Natural killer cell (primary cell): ENCODE results near the gene HCFC1. TPM values are rescaled to one million over a fixed set of nuclear protein-coding genes. Genes with fewer than 3 reads are reported as not detected.

ENCODE experiments used
- ATAC-seq, 3 donors: fragments of 150-1000 bp in 2 of 3; fragments of 200-7000 bp in 1 of 3; cut with Tn5 transposase; 1 replicate in 1 of 3; 2 replicates in 2 of 3; pipeline ENCODE4 v1.10.0; 2021; ENCODE audit warnings: mild to moderate bottlenecking in 2 of 3, moderate library complexity in 2 of 3
- DNase-seq, 2 donors: peaks; one replicate each; pipeline versions ENCODE4 v3.0.0 to v3.0.0-alpha.2; 2013 to 2021; ENCODE audit warnings: mixed read lengths in 1 of 2
- H3K27ac ChIP-seq: one replicate; pipeline ENCODE4 v1.5.1; 2013; ENCODE audit warnings: mild to moderate bottlenecking, low read length
- H3K27me3 ChIP-seq: one replicate; pipeline ENCODE4 v1.6.1; 2013; ENCODE audit warnings: low read length; ENCODE audit not compliant: control insufficient read depth, insufficient read depth
- H3K36me3 ChIP-seq: one replicate; pipeline ENCODE4 v1.6.1; 2013; ENCODE audit warnings: low read length; ENCODE audit not compliant: control insufficient read depth, insufficient read depth
- H3K4me1 ChIP-seq: one replicate; pipeline ENCODE4 v1.6.1; 2013; ENCODE audit warnings: low read length; ENCODE audit not compliant: control insufficient read depth, insufficient read depth
- H3K4me3 ChIP-seq: one replicate; pipeline ENCODE4 v1.5.1; 2013; ENCODE audit warnings: low read length
- H3K9me3 ChIP-seq: one replicate; pipeline ENCODE4 v1.6.1; 2013; ENCODE audit warnings: low read length; ENCODE audit not compliant: control insufficient read depth, insufficient read depth
- H3K27ac Mint-ChIP-seq, 2 donors: one replicate each; pipeline ENCODE4 v1.8.0; 2022; ENCODE audit warnings: mild to moderate bottlenecking in 2 of 2, mixed read lengths in 2 of 2, moderate library complexity in 1 of 2
- H3K27me3 Mint-ChIP-seq, 2 donors: one replicate each; pipeline ENCODE4 v1.8.0; 2022; ENCODE audit warnings: low read depth in 2 of 2, mixed read lengths in 2 of 2
- H3K36me3 Mint-ChIP-seq: one replicate; pipeline ENCODE4 v1.8.0; 2022; ENCODE audit warnings: mixed read lengths
- H3K4me1 Mint-ChIP-seq, 2 donors: one replicate each; pipeline ENCODE4 v1.8.0; 2022; ENCODE audit warnings: mixed read lengths in 2 of 2
- H3K4me3 Mint-ChIP-seq: one replicate; pipeline ENCODE4 v1.8.0; 2022; ENCODE audit warnings: mild to moderate bottlenecking, moderate library complexity, mixed read lengths
- H3K9me3 Mint-ChIP-seq, 2 donors: one replicate each; pipeline ENCODE4 v1.8.0; 2022; ENCODE audit warnings: mixed read lengths in 2 of 2
- CTCF ChIP-seq: fragments of 200-600 bp; IDR thresholded peaks from one replicate; pipeline ENCODE4 v1.8.0; 2022; ENCODE audit warnings: antibody characterized with exemption
- WGBS: methylation state at CpG from one replicate; pipeline ENCODE4 v1.1.7; 2013; ENCODE audit warnings: missing lambda C conversion rate; ENCODE audit not compliant: insufficient coverage; 5-methylcytosine and 5-hydroxymethylcytosine counted together
- intact Hi-C: fragments of 100-400 bp; cut with micrococcal nuclease; formaldehyde crosslinking; loops from one replicate; pipeline ENCODE4 v1.14.2; 2022
- total RNA-seq, 4 donors: library from RNA; stranded (reverse); fragments of 120-200 nt in 1 of 4; gene quantifications; one replicate each; pipeline versions ENCODE4 v1.2.3 to v1.2.4, GENCODE V29; 2013 to 2022

HCFC1 gene
- total RNA-seq, 3 donors from 2014 or later (not counting 1 experiment from before 2014, with no cell fraction given) = 65.2 to 76.7 (median 67.5) TPM

- Histone ChIP-seq H3K27me3 (no peaks in the 10 kb centered on the region), H3K4me1 (peaks cover 60% of the 10 kb centered on the region), H3K27ac (peak overlapping the region; percentile 61), H3K9me3 (no peaks in the 10 kb centered on the region), H3K4me3 (no peak overlapping the region), H3K36me3 (peaks cover 34% of the 10 kb centered on the region)
- H3K27ac Mint-ChIP-seq = peak overlapping the region; percentile 73 to 93
- H3K4me3 Mint-ChIP-seq = peak overlapping the region; percentile 65
- 57% methylated on average over 11 of the region's 19 CpGs for WGBS
- H3K4me1 Mint-ChIP-seq = peaks cover 11 to 25% of the 10 kb centered on the region in 2 donors
- ATAC-seq (peak; percentile 74 to 86 (median 74)), DNase-seq (peak; percentile 43 to 88)
- no peaks in the 10 kb centered on the region for H3K27me3 Mint-ChIP-seq
- peak; percentile 65 for TF ChIP-seq CTCF
- H3K9me3 Mint-ChIP-seq = no peaks in the 10 kb centered on the region
- intact Hi-C loops = loop anchor here (1.0 kb wide), 1 partner anchor 23 kb away; no protein-coding TSS in a partner anchor
- no peaks in the 10 kb centered on the region for H3K36me3 Mint-ChIP-seq
These were observed 24.4 kb downstream of the HCFC1 start for GRCh38 chrX:153947009-153947769.

GRCh38 chrX:153945956-153946943 lies 25.4 kb downstream of the HCFC1 start:
- Histone ChIP-seq H3K9me3 (no peaks in the 10 kb centered on the region), H3K27ac (no peak overlapping the region), H3K4me3 (no peak overlapping the region), H3K4me1 (peaks cover 66% of the 10 kb centered on the region), H3K27me3 (no peaks in the 10 kb centered on the region), H3K36me3 (peaks cover 24% of the 10 kb centered on the region)
- 86% methylated on average over 24 of the region's 24 CpGs for whole genome bisulfite sequencing
- ATAC-seq = no peak
- no peak for TF ChIP-seq CTCF
- intact Hi-C loops = no loop called here
- no peaks in the 10 kb centered on the region for H3K27me3 Mint-ChIP-seq
- H3K9me3 Mint-ChIP-seq = no peaks in the 10 kb centered on the region
- H3K4me1 Mint-ChIP-seq = peaks cover 12 to 26% of the 10 kb centered on the region in 2 donors
- H3K4me3 Mint-ChIP-seq = no peak overlapping the region
- H3K27ac Mint-ChIP-seq = peak overlapping the region in 1 of 2 donors; percentile 93
- DNase-seq = no peak
- H3K36me3 Mint-ChIP-seq = no peaks in the 10 kb centered on the region

GRCh38 chrX:153944800-153945150 lies 26.8 kb downstream of the HCFC1 start:
- WGBS = 45% methylated on average over 6 of the region's 6 CpGs
- Histone ChIP-seq H3K9me3 (no peaks in the 10 kb centered on the region), H3K36me3 (peaks cover 10% of the 10 kb centered on the region), H3K4me1 (peaks cover 67% of the 10 kb centered on the region), H3K27ac (no peak overlapping the region), H3K4me3 (peak overlapping the region; percentile 44), H3K27me3 (no peaks in the 10 kb centered on the region)
- ATAC-seq (peak in 1 of 3 donors; percentile 4), DNase-seq (no peak)
- Mint-ChIP-seq H3K9me3 (no peaks in the 10 kb centered on the region), H3K27me3 (no peaks in the 10 kb centered on the region), H3K4me3 (peak overlapping the region; percentile 67), H3K27ac (peak overlapping the region; percentile 53 to 90), H3K4me1 (peaks cover 15 to 29% of the 10 kb centered on the region in 2 donors), H3K36me3 (no peaks in the 10 kb centered on the region)
- intact Hi-C loops = no loop called here
- TF ChIP-seq CTCF = no peak
